ENCODE measurements around the gene HOXB1.
"Not testable (repeated sequence)": the region's sequence is repeated elsewhere in the genome, so short reads cannot be mapped to it uniquely, and the experiment has no call there.

Gene HOXB1

GRCh38 chr17:48543107-48543853 lies 12.5 kb upstream of the HOXB1 start:
- DNase-seq (ENCODE audit: low read depth in 2 of 2): no peak

GRCh38 chr17:48542698-48543106 lies 11.9 kb upstream of the HOXB1 start:
- no peak for DNase-seq (ENCODE audit: low read depth in 2 of 2)

GRCh38 chr17:48542114-48542656 lies 11.4 kb upstream of the HOXB1 start:
- no peak for DNase-seq (ENCODE audit: low read depth in 2 of 2)

- no peak for DNase-seq (ENCODE audit: low read depth in 2 of 2)
Measured at GRCh38 chr17:48541577-48542113, 10.8 kb upstream of the HOXB1 start.

- DNase-seq (ENCODE audit: low read depth in 2 of 2): no peak
Measured at GRCh38 chr17:48541036-48541576, 10.3 kb upstream of the HOXB1 start.

GRCh38 chr17:48540213-48540612 lies 9.4 kb upstream of the HOXB1 start:
- no peak for DNase-seq (ENCODE audit: low read depth in 2 of 2)

GRCh38 chr17:48539177-48539576 lies 8.4 kb upstream of the HOXB1 start:
- DNase-seq (ENCODE audit: low read depth in 2 of 2): no peak

- no peak for DNase-seq (ENCODE audit: low read depth in 2 of 2)
Measured at GRCh38 chr17:48537316-48537715, 6.5 kb upstream of the HOXB1 start.

- DNase-seq (ENCODE audit: low read depth in 2 of 2): not testable (repeated sequence)
Measured at GRCh38 chr17:48535793-48536559, 5.2 kb upstream of the HOXB1 start.

GRCh38 chr17:48532261-48532660 lies 1.4 kb upstream of the HOXB1 start:
- DNase-seq (ENCODE audit: low read depth in 2 of 2): no peak

GRCh38 chr17:48530208-48530886 lies 464 bp downstream of the HOXB1 start:
- no peak for DNase-seq (ENCODE audit: low read depth in 2 of 2)

GRCh38 chr17:48529683-48530009 lies 1.2 kb downstream of the HOXB1 start:
- DNase-seq (ENCODE audit: low read depth in 2 of 2): no peak

- no peak for DNase-seq (ENCODE audit: low read depth in 2 of 2)
Measured at GRCh38 chr17:48528936-48529682, 1.7 kb downstream of the HOXB1 start.

- DNase-seq (ENCODE audit: low read depth in 2 of 2): no peak
Measured at GRCh38 chr17:48528153-48528935, 2.5 kb downstream of the HOXB1 start.

GRCh38 chr17:48527547-48527932 lies 3.3 kb downstream of the HOXB1 start:
- DNase-seq (ENCODE audit: low read depth in 2 of 2): no peak

- DNase-seq (ENCODE audit: low read depth in 2 of 2): no peak
Measured at GRCh38 chr17:48526608-48527546, 3.9 kb downstream of the HOXB1 start.

- DNase-seq (ENCODE audit: low read depth in 2 of 2): no peak
Measured at GRCh38 chr17:48523010-48523409, 7.8 kb downstream of the HOXB1 start.

GRCh38 chr17:48522031-48522653 lies 8.7 kb downstream of the HOXB1 start:
- no peak for DNase-seq (ENCODE audit: low read depth in 2 of 2)

GRCh38 chr17:48520631-48521079 lies 10.2 kb downstream of the HOXB1 start:
- no peak for DNase-seq (ENCODE audit: low read depth in 2 of 2)

Data from stimulated activated CD8-positive, alpha-beta memory T cell treated with anti-CD3 and anti-CD28 coated beads, Interleukin-7, amount 100 ng/mL, for 1 hour (primary cell).